HT-29 (cell line): Measurements from ENCODE around the gene PTPN14. TPM values are rescaled to one million over a fixed set of nuclear protein-coding genes. Genes with fewer than 3 reads are reported as not detected.
"Not testable (repeated sequence)": the region's sequence is repeated elsewhere in the genome, so short reads cannot be mapped to it uniquely, and the experiment has no call there.

ENCODE experiments used
- DNase-seq: peaks from one replicate; pipeline ENCODE4 v3.0.0-alpha.2; 2015; ENCODE audit warnings: low spot score
- total RNA-seq: library from RNA; depleted of rRNA; stranded (reverse); fragments of >200 nt; shearing (Covaris generic); gene quantifications from 2 replicates; pipeline ENCODE4 v1.2.3, GENCODE V29; 2014; rRNA removed

The PTPN14 gene
- total RNA-seq: 5.9 and 11.0 TPM in 2 replicates

GRCh38 chr1:214551436-214552173 lies at the start of gene PTPN14:
PTPN14 (minus strand) TSS chr1:214551602; CDS start chr1:214464803, 86,799 bp downstream.
- peak; percentile 93 for DNase-seq

GRCh38 chr1:214593158-214593557 lies 41.8 kb upstream of the PTPN14 start:
- DNase-seq: no peak

- not testable (repeated sequence) for DNase-seq
Measured at GRCh38 chr1:214591918-214592317, 40.5 kb upstream of the PTPN14 start.

GRCh38 chr1:214590696-214591095 lies 39.3 kb upstream of the PTPN14 start:
- DNase-seq: peak; percentile 35

GRCh38 chr1:214588963-214589597 lies 37.7 kb upstream of the PTPN14 start:
- DNase-seq: no peak

- no peak for DNase-seq
Measured at GRCh38 chr1:214587165-214587564, 35.8 kb upstream of the PTPN14 start.

- no peak for DNase-seq
Measured at GRCh38 chr1:214586621-214587020, 35.2 kb upstream of the PTPN14 start.

- DNase-seq: peak; percentile 78
Measured at GRCh38 chr1:214584805-214585766, 33.7 kb upstream of the PTPN14 start.

- no peak for DNase-seq
Measured at GRCh38 chr1:214583824-214584554, 32.6 kb upstream of the PTPN14 start.

- no peak for DNase-seq
Measured at GRCh38 chr1:214583113-214583512, 31.7 kb upstream of the PTPN14 start.

- no peak for DNase-seq
Measured at GRCh38 chr1:214582289-214582891, 31.0 kb upstream of the PTPN14 start.

- no peak for DNase-seq
Measured at GRCh38 chr1:214581785-214582184, 30.4 kb upstream of the PTPN14 start.

GRCh38 chr1:214579183-214579582 lies 27.8 kb upstream of the PTPN14 start:
- DNase-seq: no peak

GRCh38 chr1:214576120-214576519 lies 24.7 kb upstream of the PTPN14 start:
- DNase-seq: not testable (repeated sequence)

- DNase-seq: no peak
Measured at GRCh38 chr1:214574598-214575411, 23.4 kb upstream of the PTPN14 start.

GRCh38 chr1:214573386-214574318 lies 22.2 kb upstream of the PTPN14 start:
- DNase-seq: no peak

GRCh38 chr1:214571281-214571680 lies 19.9 kb upstream of the PTPN14 start:
- no peak for DNase-seq

- DNase-seq: no peak
Measured at GRCh38 chr1:214570442-214570841, 19.0 kb upstream of the PTPN14 start.
